Right renal cortex interstitium (tissue), 3 donors: ENCODE results near the gene PCDHGA10. TPM values are rescaled to one million over a fixed set of nuclear protein-coding genes. Genes with fewer than 3 reads are reported as not detected.
"Not testable (repeated sequence)": the region's sequence is repeated elsewhere in the genome, so short reads cannot be mapped to it uniquely, and the experiment has no call there.

Experiments
- DNase-seq, 3 donors: peaks; one replicate each; pipeline ENCODE4 v3.0.0-alpha.2; 2013; ENCODE audit warnings: low read depth in 3 of 3, low spot score in 2 of 3
- polyA plus RNA-seq, 3 donors: library from polyadenylated mRNA; unstranded; fragments of 120-200 nt; gene quantifications; one replicate each; pipeline ENCODE4 v1.2.1, GENCODE V29; 2013; ENCODE audit not compliant: insufficient read length in 3 of 3

Gene PCDHGA10
- 1 to 10 TPM; 3.1 to 3.5 (median 3.2) TPM for polyA plus RNA-seq

- no peak for DNase-seq
Measured at GRCh38 chr5:141412854-141413539, at the start of gene PCDHGA10. Gene PCDHGA10 (plus strand): TSS chr5:141412987. CDS start chr5:141413176, 189 bp downstream.

- no peak for DNase-seq
Measured at GRCh38 chr5:141363952-141364660, 48.7 kb upstream of the PCDHGA10 start, which contains the start of gene PCDHGA5. Gene PCDHGA5 (plus strand): TSS chr5:141364162. CDS start chr5:141364331, 169 bp downstream.

- DNase-seq: no peak
Measured at GRCh38 chr5:141366016-141366896, 46.5 kb upstream of the PCDHGA10 start.

GRCh38 chr5:141369994-141370848 lies 42.6 kb upstream of the PCDHGA10 start, which contains the start of gene PCDHGB3:
Gene PCDHGB3 (plus strand): TSS chr5:141370242. CDS start chr5:141370395, 153 bp downstream.
- DNase-seq: no peak

GRCh38 chr5:141371572-141372475 lies 41.0 kb upstream of the PCDHGA10 start:
- no peak for DNase-seq

GRCh38 chr5:141373673-141374317 lies 39.0 kb upstream of the PCDHGA10 start, which contains the start of gene PCDHGA6:
Gene PCDHGA6 (plus strand): TSS chr5:141373891. CDS start chr5:141374084, 193 bp downstream.
- no peak for DNase-seq

GRCh38 chr5:141374627-141375026 lies 38.2 kb upstream of the PCDHGA10 start:
- DNase-seq: no peak

- not testable (repeated sequence) for DNase-seq
Measured at GRCh38 chr5:141375444-141376155, 37.2 kb upstream of the PCDHGA10 start.

GRCh38 chr5:141382469-141383294 lies 30.1 kb upstream of the PCDHGA10 start, which contains the start of gene PCDHGA7:
Gene PCDHGA7 (plus strand): TSS chr5:141382742. CDS start chr5:141382900, 158 bp downstream.
- DNase-seq: no peak

GRCh38 chr5:141383345-141383744 lies 29.4 kb upstream of the PCDHGA10 start:
- no peak for DNase-seq

- DNase-seq: no peak
Measured at GRCh38 chr5:141384471-141385267, 28.1 kb upstream of the PCDHGA10 start.

GRCh38 chr5:141387557-141388311 lies 25.1 kb upstream of the PCDHGA10 start, which contains the start of gene PCDHGB4:
Gene PCDHGB4 (plus strand): TSS chr5:141387698. CDS start chr5:141387885, 187 bp downstream.
- DNase-seq: not testable (repeated sequence)

GRCh38 chr5:141388661-141389060 lies 24.1 kb upstream of the PCDHGA10 start:
- no peak for DNase-seq

GRCh38 chr5:141389153-141390042 lies 23.4 kb upstream of the PCDHGA10 start:
- no peak for DNase-seq
